NCI-H1417 (cell line): ENCODE measurements around the gene STX1B.
"Not testable (repeated sequence)": the region's sequence is repeated elsewhere in the genome, so short reads cannot be mapped to it uniquely, and the experiment has no call there.

Source experiments
- DNase-seq, 3 experiments: peaks; one replicate each; lab custom pipeline; 2025; lab: John Stamatoyannopoulos, UW

The STX1B gene

DNA sequence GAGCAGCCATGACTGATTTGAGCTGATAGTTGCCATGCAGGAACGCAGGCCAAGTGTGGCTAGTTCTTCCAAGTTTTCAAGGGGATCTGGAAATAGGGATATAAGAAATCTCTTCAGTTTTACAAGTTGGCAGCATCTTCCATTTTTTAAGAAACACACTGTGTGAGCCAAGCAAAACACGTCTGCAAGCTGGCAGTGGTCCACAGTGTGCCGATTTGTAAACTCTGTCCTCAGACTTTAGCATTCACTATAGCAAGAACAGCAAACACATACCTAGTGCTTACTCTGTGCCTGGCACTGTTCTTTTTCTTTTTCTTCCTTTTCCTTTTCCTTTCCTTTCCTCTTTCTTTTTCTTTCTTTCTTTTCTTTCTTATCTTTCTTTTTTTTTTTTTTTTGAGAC, 58.7 kb downstream of the STX1B start:
- DNase-seq: no peak

DNA sequence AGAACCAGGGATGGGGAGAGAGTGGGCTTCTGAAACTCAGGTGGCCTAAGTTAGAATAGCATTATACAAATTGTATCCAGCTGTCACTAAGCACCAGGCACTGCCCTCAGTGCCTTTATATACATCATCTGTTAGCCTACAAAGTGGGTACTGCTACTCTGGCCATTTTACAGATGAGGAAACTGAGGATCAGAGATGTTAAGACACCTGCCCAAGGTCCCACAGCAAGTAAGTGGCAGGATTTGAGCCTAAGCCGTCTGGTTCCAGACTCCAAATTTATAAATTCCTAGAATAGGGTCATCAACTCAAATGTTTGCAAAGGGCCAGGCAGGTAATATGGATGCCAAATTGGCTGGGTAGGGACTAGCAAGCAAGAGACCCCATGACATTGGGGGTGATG, 59.2 kb downstream of the STX1B start:
- no peak for DNase-seq

GRCh38 chr16:30950516-30951065, 59.8 kb downstream of the STX1B start:
- DNase-seq: peak in 1 of 3 experiments; percentile 33

GRCh38 chr16:30949650-30950515, 60.6 kb downstream of the STX1B start:
- DNase-seq: peak in 2 of 3 experiments; percentile 49 to 72

GRCh38 chr16:30948667-30949649, 61.5 kb downstream of the STX1B start, which contains the start of gene ORAI3:
Gene ORAI3 (plus strand): TSS chr16:30949068. CDS start chr16:30949290, 222 bp downstream.
- DNase-seq: peak in 2 of 3 experiments; percentile 19 to 30

GRCh38 chr16:30947859-30948666, 62.4 kb downstream of the STX1B start:
- peak; percentile 44 to 55 (median 51) for DNase-seq

GRCh38 chr16:30947541-30947858, 62.9 kb downstream of the STX1B start:
- DNase-seq: no peak

DNA sequence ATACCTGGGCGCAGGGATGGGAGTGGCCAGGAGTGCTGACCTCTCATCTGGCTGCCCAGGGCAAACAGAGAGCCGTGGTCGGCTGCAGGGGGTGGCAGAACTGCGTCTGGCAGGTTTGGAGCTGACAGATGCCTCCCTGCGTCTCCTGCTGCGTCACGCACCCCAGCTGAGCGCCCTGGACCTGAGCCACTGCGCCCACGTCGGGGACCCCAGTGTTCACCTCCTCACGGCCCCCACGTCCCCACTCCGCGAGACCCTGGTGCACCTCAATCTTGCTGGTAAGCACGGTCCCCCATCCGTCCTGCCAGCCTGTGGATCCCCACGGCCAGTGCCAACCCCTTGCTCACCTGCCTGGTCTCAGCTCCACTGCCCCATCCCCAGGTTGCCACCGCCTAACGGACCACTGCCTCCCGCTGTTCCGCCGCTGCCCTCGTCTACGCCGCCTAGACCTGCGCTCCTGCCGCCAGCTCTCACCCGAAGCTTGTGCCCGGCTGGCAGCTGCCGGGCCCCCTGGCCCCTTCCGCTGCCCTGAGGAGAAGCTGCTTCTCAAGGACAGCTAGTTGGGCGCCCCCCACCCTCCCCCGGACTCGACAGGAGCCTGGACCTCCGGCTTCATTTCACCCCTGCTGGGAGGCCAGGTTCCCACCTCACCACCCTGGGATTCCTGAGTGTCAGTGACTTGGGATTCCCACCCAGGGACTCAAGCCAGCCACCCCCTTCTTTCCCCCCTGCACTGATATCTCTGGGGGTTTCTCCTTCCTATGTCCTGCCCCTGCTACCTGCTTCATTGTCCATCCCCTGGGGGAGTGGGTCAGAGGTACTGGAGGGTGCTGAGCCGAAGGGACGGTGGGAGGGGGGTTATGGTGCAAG, 63.5 kb downstream of the STX1B start:
- no peak for DNase-seq

DNA sequence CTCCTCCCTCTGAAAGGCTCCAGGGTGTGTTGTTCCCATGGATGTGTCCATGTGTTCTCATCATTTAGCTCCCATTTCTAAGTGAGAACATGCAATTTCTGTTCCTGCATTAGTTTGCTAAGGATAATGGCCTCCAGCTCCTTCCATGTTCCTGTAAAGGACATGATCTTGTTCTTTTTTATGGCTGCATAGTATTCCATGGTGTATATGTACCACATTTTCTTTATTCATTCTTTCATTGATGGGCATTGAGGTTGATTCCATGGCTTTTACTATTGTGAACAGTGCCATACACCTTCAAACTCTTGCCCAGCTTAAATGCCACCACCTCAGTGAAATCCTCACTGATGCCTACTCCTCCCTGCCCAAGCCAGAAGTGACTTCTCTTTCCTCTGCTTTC, 66.1 kb downstream of the STX1B start:
- DNase-seq: no peak

DNA sequence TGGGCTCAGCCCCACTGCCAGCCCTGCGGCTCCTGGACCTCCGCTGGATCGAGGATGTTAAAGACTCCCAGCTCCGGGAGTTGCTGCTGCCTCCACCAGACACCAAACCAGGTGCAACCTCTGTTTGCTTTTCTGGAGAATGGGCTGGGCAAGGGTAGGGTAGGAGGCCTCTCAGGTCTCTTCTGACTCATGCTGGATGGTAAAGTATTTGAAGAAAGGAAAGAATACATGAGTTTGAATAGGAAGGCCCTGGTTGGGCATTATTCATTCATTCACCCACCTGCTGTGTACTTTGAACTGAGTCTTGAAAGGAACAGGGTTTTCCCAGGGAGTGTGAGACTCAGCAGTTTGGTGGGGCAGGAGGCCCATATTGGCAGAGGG, 68.0 kb downstream of the STX1B start:
- no peak for DNase-seq

- DNase-seq: peak; percentile 29 to 69 (median 54)
These were observed 68.6 kb downstream of the STX1B start for GRCh38 chr16:30941600-30942425.

DNA sequence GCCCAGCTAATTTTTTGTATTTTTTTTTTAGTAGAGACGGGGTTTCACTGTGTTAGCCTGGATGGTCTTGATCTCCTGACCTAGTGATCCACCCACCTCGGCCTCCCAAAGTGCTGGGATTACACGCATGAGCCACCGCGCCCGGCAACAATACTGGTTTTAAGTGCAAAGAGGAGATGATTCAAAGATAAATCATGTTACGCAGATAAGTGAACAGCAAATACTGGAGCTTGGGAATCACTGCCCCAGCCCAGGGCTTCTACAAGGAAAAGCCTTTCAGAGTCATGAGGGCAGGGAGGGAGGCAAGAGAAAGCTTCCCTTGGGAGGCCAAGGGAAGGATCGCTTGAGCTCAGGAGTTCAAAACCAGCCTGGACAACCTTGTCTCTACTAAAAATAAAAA, 70.9 kb downstream of the STX1B start:
- not testable (repeated sequence) for DNase-seq
